Activated gamma-delta T cell (primary cell): ENCODE results near the gene ATP12A.
A peak's percentile ranks its signal among the peaks of the same experiment; 100 is the strongest.

Source experiments
- DNase-seq: peaks from one replicate; lab custom pipeline; 2025; lab: John Stamatoyannopoulos, UW
- total RNA-seq, 2 donors: gene quantifications; one replicate each; lab custom pipeline; 2026; lab: John Stamatoyannopoulos, UW

ATP12A gene
- total RNA-seq, result 0.05 to 0.13 reads per million in 2 donors

DNA sequence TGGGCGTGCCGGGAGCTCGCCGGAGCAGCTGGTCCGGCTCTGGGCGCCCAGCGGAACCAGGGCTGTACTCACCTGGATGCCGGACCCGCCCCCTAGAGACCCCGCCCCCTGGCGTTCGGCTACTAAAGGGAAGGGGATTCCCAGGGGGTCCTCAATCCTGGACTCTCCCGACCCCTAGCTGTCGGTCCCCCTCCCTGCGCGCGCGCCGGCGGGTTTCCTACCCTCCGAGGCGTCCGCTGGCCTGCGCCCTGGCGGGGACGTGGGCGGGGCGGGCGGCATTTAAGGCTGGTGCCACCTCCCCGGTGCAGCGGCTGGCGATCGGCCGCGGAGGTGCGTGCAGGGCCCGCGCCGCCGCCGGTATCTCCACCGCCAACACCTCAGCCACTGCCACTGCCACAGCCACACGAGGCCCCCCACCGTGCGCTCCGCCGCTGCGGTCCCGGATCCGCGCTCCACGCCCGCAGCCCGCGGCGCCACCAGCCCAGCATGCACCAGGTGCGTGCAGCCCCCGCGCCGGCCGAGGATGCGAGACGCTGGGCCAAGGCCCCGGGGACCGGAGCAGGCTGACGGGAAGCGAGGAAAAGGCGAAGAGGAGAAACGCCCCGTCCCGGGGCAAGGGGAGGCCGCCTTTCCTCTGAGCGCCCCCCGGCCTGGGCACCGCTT lies at the start of gene ATP12A:
TSS of gene ATP12A (plus strand) at position 151 of the 663 bp plus-strand sequence. CDS start at position 487, 336 bp downstream.
- peak; percentile 18 for DNase-seq

- no peak for DNase-seq
These were observed 49.2 kb upstream of the ATP12A start for GRCh38 chr13:24630851-24631620.

DNA sequence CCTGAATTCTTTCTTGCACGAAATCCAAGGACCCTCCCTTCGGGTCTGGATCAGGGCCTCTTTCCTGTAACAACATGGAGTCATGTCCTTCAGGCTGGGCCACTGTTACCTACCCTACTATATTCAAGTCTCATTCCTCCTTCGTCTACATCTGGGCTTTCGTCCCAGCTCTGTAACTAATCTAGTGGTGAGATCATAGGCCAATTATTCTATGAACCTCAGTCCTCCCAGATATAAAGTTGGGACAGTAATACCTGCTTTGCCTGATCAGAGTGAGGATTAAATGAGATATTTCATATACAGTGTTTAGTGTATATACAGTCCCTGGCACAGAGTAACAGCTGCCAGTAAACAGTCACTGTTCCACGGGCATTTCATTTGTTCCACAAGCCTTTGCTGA lies 48.3 kb upstream of the ATP12A start:
- no peak for DNase-seq

- no peak for DNase-seq
These were observed 47.7 kb upstream of the ATP12A start for GRCh38 chr13:24632382-24633121.

DNA sequence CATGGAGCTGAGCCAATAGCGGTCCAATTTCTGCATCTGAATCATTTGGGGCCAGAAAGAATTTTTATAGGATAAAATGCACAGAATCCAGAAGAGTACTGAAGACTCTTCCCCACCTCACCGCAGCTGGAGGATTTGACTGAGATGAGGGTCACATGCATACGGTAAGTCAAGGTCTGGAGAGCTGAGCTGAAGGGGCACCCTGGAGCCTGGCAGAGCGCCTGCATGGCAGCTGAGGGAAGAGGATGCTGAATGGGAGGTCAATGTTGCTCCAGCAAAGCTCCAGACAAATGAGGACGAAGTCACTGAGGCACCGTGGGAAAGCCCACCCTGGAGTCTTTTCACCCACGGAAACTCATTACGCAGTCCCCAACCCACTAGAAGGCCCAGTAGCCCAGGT lies 43.4 kb upstream of the ATP12A start:
- DNase-seq, result no peak

DNA sequence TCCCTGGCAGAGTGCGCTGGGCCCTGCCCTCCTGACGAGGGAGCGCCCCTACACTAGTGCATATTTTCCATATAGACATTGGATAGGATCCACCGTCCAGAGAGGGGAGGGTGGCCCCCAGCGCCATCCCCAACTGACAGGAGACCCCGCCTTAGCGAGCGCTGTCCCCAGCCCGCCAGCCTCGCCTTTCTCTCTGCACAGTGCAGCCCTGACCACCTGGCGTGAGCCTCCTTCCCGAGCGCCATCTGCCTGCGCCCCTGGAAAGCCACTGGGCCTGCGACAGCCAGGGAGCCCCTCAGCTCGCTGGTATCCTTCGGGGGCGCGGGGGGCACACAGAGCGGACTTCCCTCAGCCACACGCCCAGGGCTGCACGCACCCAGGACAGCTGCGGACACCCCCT lies 42.1 kb upstream of the ATP12A start:
- no peak for DNase-seq

DNA sequence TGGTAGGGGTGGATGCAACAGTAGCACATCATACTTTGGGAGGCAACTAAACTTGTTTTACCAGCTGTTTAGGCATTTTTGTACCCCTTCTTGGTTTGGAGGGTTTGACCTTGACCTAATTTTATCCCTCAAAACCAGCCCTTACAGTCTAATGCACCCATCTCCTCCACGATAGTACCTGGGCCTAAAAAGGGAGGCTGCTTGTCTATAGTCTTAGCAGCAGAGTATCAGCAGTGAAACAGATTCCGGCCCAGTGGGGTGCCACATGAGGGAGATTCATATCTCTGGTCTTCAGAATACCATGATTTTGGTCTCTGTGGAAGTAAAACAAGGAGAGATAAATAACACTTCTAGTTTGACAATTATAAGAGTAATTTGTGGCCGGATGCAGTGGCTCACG lies 39.5 kb upstream of the ATP12A start:
- no peak for DNase-seq

DNA sequence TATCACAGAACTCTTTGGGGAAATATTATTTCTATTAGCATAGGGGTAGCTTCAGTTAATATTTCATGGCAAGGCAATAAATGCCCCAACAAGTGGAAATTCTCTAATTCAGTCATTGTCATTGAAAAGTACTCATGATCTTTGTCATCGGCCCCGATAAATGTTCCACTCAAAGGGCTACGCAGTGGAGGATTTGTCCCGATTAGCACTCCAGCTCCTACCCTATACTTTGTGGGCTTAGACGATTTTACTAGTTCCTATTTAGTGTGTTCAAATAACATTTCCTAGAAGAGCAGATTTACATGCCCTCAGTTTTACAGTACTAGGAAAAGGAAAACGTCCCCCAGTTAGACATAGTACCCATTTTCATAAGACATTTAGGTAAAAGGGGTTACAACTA lies 38.0 kb upstream of the ATP12A start:
- no peak for DNase-seq

GRCh38 chr13:24644036-24644435 lies 36.2 kb upstream of the ATP12A start:
- no peak for DNase-seq

DNA sequence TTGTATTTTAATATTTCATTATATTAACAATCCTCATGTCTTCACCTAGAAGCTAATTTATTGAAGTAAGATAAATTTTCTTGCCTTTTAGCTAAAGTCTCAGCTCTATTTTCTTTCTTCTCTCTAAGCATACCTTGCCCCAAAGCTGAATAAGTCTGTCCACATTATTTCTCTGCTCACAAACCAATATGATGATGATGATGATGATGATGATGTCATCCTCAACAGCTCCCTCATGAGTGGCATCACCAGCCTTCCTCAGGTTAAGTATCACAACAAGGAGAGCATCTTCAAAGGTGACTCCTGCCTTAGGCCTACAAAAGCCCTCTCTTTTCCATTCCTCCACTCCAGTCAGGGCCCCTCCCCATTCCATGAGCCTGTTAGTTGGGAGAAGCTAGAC lies 31.9 kb upstream of the ATP12A start:
- no peak for DNase-seq

- DNase-seq, result no peak
These were observed 31.1 kb upstream of the ATP12A start for GRCh38 chr13:24648983-24649687.

- DNase-seq, result no peak
These were observed 30.5 kb upstream of the ATP12A start for GRCh38 chr13:24649688-24650043.

DNA sequence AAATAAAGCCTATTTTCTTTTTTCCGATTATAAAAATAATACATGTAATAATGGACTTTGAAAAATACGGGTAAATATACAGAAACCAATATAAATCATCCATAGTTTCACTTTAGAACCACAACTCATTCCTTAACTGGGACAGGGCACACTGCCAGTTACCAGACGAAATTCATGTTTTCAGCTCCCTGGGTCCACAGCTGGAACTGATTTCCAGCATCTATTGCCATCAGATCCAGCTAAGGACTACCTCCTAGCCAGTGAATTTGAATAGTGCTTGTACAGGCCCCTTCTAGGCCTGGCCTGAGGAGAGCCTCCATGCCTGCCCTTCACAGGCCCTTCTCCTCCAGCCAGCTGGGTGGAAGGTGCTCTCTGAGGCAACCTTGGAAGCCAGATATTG lies 30.0 kb upstream of the ATP12A start:
- DNase-seq, result no peak

DNA sequence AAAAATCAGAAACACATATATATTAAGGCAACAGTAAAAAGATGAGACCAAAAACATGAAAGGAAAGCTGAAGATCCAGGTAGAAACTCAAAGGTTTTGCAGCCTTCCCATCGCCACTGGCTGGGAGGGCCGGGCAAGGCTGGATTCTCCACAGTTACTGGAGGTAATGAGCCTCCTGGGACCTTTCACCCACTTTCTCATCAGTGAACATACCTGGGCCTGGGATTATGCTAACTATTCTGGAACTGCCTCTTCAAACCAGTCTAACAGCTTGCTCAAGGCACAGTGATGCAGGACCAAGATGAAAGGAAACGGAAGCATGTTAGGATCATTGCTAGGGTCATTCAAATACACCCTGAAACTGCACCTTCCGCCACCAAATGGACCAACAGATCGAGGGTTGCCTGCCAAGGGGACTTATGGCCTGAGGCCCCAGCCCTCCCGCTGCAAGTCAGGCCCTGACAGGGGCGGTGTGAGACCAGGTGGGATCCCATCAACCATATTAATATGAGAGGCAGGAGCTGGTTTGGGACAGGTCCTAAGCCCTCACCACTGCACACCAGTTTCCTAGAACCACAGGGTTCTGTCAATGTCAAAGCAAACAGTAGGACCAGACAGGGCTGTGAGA lies 28.4 kb upstream of the ATP12A start:
- DNase-seq, result no peak

DNA sequence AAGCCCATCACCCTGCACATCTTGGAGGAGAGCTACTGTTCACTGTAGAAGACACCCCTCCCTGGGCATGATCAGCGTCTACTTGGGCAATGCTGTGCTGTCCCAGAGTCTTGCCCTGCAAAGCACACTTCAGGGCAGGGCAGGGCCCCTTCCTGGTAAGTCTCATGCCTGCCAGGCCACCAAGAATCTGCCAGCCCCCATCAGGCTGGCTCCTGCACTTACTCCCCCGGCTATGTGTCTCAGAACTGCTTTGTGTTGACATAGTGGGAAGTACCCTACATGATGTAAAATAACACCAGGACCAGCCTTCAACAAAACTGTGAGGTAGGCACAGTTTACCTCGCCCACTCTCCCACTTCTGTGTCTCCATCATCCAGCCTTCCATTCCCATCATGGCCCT lies 27.8 kb upstream of the ATP12A start:
- DNase-seq, result no peak

GRCh38 chr13:24654741-24655140 lies 25.5 kb upstream of the ATP12A start:
- DNase-seq, result no peak

GRCh38 chr13:24659239-24659638 lies 21.0 kb upstream of the ATP12A start:
- DNase-seq, result no peak

DNA sequence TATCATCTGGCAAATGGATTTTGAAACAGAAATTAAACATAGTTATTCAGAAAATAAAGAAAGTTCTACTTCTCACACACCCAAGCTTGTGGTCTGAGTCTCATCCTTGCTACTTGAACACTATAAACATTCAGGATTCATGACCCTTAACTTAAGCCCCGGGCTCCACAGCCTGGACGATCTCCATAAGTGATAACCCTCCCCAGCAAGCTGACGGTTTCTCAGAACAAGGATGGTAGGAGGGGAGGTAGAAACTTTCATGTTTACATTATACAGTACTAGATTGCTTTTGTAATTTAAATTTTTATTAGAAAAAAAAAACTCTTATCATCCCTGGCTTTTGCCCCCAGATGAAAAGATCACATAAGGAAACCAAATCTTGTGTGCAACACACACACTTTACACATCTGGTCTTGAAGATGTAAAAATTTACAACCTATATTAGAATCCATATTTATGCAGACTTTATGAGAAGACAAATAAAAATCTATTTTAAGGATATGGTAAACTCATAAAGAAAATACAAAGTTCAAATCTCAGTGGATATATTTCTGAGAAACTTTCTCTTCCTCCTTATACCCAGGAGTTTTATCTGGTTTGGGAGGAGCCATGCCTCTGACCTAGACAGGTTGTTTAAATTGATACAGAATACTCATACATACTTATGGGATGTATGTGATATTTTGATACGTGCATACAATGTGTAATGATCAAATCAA lies 20.0 kb upstream of the ATP12A start:
- no peak for DNase-seq

DNA sequence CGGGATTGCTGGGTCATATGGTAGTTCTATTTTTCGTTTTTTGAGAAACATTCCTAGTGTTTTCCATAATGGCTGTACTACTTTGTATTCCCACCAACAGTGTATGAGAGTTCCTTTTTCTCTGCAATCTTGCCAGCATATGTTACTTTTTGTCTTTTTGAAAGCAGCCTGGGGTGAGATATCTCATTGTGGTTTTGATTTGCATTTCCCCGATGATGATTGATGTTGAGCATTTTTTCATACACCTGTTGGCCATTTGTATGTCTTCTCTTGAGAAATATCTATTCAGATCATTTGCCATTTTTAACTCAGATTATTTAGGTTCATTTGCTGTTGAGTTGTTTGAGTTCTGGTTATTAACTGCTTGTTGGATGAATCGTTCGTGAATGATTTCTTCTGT lies 18.5 kb upstream of the ATP12A start:
- DNase-seq, result no peak

DNA sequence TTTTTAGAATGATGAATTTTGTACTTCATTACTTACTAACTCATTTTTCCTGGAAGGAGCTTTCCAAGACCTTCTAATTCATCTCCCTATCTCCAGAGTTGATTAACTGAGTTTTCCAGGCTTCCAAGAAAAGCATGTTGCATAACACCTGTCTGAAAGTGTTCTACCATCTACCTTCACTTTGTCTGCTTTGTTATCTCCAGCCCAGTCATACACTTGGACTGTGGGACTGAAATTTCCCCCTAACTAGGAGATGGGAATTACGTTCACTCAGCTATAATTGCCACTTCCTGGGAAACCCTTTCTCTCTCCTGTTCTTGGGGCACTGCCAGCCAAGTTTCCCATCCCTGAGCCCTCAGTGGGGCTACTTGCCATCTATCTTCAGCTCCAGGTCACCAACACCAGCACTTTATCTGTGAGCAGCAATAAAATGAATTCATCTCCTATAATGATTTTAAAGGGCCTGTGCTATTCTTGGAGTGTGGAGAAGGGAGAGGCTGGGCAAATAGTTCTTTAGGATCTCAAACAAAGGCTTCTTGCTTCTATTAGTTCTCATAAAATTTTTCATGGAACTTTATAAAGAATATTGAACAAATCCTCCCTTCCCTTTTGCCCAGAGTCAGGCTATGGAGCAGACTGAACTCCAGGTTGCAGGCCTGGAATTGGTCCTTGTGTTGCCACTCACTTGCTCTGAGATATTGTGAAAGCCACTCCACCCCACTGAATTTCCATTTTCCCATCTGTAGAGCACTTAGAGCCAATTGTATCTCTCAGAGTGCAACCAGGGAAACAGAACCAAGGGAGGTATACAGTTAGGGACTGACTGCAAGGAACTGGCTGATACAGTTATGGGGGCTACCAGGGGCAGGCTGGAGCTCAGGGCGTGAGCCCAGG lies 17.8 kb upstream of the ATP12A start:
- no peak for DNase-seq
